ENCODE data around the gene OR2F2.

OR2F2 gene

DNA sequence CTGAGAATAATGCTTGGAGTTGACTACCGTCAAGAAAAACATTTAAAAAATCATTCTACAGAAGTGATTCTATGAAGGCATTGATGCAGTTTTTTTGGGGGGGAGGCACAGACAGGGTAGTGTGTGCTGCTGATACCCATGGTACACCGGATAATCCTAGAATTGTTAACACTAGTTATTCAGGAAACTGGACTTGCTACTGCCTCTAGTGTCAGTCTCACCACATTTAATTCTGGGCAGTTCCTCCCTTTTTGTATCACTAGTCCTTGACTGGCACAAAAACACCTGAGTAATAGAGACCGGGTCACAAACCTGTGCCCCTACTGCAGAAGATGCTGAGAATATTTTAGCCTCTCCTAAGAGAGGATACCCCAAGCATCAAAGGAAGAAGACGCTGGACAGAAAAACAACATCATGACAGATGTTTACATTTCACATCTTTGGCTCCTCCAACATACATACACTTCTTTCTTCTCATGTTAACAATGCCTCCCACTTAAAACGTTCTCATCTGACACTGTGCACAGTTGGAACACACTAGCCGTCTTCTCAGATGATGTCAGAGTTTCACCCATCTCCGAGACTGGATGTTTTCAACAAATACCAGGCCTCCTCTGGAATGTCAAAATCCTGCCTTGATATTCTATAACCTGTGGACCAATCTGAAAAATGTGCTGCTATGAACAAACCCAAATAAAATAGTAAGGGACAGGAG, 19.9 kb upstream of the OR2F2 start:
- H2BK120ac ChIP-seq (ENCODE audit: low read depth, low read length): no peak overlapping the region
- no peak overlapping the region for H3K18ac ChIP-seq (ENCODE audit: low read length)
- WGBS, 2 donors (ENCODE audit: extremely low coverage in 2 of 2, insufficient read length in 2 of 2, insufficient replicate concordance in 1 of 2): no CpG with 5 or more reads among the region's 7 CpGs
- no peak overlapping the region for H3K9ac ChIP-seq (ENCODE audit: low read depth, low read length, poor library complexity)
- H3K79me1 ChIP-seq (ENCODE audit: low read depth, low read length): no peaks in the 10 kb centered on the region
- H2BK15ac ChIP-seq (ENCODE audit: low read length): no peak overlapping the region
- no peaks in the 10 kb centered on the region for H3K4me1 ChIP-seq (ENCODE audit: control insufficient read depth in 2 of 2, insufficient read depth in 1 of 2, low read depth in 1 of 2, low read length in 2 of 2)
- DNase-seq (ENCODE audit: low spot score): no peak
- no peak overlapping the region for H3K14ac ChIP-seq (ENCODE audit: low read length)
- no peaks in the 10 kb centered on the region for H3K9me3 ChIP-seq (replicated peaks in 1 of 2; ENCODE audit: control insufficient read depth in 2 of 2, insufficient read depth in 1 of 2, low read depth in 1 of 2, low read length in 2 of 2)
- no peak overlapping the region for H3K4me2 ChIP-seq (ENCODE audit: insufficient read depth, low read length, poor library complexity, severe bottlenecking)
- H3K27me3 ChIP-seq (ENCODE audit: control insufficient read depth in 3 of 3, insufficient read depth in 3 of 3, low read depth in 1 of 3, low read length in 3 of 3): peaks cover 0 to 8% (median 0%) of the 10 kb centered on the region in 3 experiments
- no peak overlapping the region for H4K8ac ChIP-seq (ENCODE audit: low read depth, low read length)
- H3K4ac ChIP-seq (ENCODE audit: low read length): no peak overlapping the region
- H2AFZ ChIP-seq (ENCODE audit: low read length): no peak overlapping the region
- H4K91ac ChIP-seq (ENCODE audit: low read depth, low read length, poor library complexity): no peak overlapping the region
- no peaks in the 10 kb centered on the region for H3K36me3 ChIP-seq (replicated peaks in 1 of 2; ENCODE audit: control insufficient read depth in 2 of 2, insufficient read depth in 2 of 2, low read length in 2 of 2)
- H3K23ac ChIP-seq (ENCODE audit: low read depth, low read length, poor library complexity): no peak overlapping the region
- H2BK12ac ChIP-seq (ENCODE audit: low read length): no peak overlapping the region
- no peak overlapping the region for H3K4me3 ChIP-seq (ENCODE audit: low read length in 2 of 2)
- no peak overlapping the region for H2AK5ac ChIP-seq (ENCODE audit: low read depth, low read length)
- no peak overlapping the region for H3K27ac ChIP-seq (replicated peaks; ENCODE audit: low read length)
- no peak overlapping the region for H2BK5ac ChIP-seq (ENCODE audit: low read length)

GRCh38 chr7:143924851-143925250, 10.2 kb upstream of the OR2F2 start:
- H2AK5ac ChIP-seq (ENCODE audit: low read depth, low read length): no peak overlapping the region
- no peaks in the 10 kb centered on the region for H3K27me3 ChIP-seq (ENCODE audit: control insufficient read depth in 3 of 3, insufficient read depth in 3 of 3, low read depth in 1 of 3, low read length in 3 of 3)
- no peak overlapping the region for H4K8ac ChIP-seq (ENCODE audit: low read depth, low read length)

DNA sequence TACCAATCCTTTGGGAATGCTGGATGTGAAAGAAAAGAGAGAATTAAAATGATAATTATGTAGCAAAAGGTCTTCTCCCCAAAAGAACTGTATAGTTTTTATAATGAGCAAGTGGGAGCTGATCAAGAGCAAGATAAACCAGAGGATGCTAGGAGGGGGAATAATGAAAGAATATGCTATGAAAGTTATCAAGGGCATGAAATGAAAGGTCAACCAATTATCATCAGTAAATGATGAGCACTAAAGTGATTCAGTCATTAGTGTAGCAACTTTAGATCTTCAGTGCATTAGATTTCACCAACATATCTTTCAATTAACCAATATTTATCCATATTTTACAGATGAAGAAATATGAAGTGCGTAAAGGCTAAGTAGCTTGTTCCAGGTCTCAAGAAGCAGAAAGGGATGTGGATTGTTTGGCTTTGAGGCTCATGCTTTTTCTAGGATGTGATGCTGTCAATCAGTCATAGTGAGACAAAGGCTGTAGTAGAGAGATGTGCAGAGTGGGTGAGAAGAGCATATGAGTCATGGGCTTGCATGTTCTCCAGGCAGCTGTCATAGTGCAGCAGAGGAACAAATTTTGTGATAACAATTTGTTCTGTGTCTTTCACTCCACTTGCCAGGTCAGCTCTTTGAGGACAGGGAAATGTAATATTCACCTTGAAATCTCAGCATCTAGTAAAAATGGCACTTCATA, 5.7 kb upstream of the OR2F2 start:
- Histone ChIP-seq H2AFZ (ENCODE audit: low read length) (no peak overlapping the region), H3K4me3 (ENCODE audit: low read length in 2 of 2) (no peak overlapping the region), H3K27me3 (ENCODE audit: control insufficient read depth in 3 of 3, insufficient read depth in 3 of 3, low read depth in 1 of 3, low read length in 3 of 3) (no peaks in the 10 kb centered on the region), H2BK15ac (ENCODE audit: low read length) (no peak overlapping the region), H3K4ac (ENCODE audit: low read length) (no peak overlapping the region), H3K9me3 (replicated peaks in 1 of 2; ENCODE audit: control insufficient read depth in 2 of 2, insufficient read depth in 1 of 2, low read depth in 1 of 2, low read length in 2 of 2) (no peaks in the 10 kb centered on the region), H4K91ac (ENCODE audit: low read depth, low read length, poor library complexity) (no peak overlapping the region), H2BK5ac (ENCODE audit: low read length) (no peak overlapping the region), H3K9ac (ENCODE audit: low read depth, low read length, poor library complexity) (no peak overlapping the region), H3K23ac (ENCODE audit: low read depth, low read length, poor library complexity) (no peak overlapping the region), H2BK120ac (ENCODE audit: low read depth, low read length) (no peak overlapping the region), H3K79me1 (ENCODE audit: low read depth, low read length) (no peaks in the 10 kb centered on the region), H3K4me2 (ENCODE audit: insufficient read depth, low read length, poor library complexity, severe bottlenecking) (no peak overlapping the region), H3K36me3 (replicated peaks in 1 of 2; ENCODE audit: control insufficient read depth in 2 of 2, insufficient read depth in 2 of 2, low read length in 2 of 2) (no peaks in the 10 kb centered on the region), H3K27ac (replicated peaks; ENCODE audit: low read length) (no peak overlapping the region), H4K8ac (ENCODE audit: low read depth, low read length) (no peak overlapping the region), H3K14ac (ENCODE audit: low read length) (no peak overlapping the region), H3K18ac (ENCODE audit: low read length) (no peak overlapping the region), H3K4me1 (ENCODE audit: control insufficient read depth in 2 of 2, insufficient read depth in 1 of 2, low read depth in 1 of 2, low read length in 2 of 2) (no peaks in the 10 kb centered on the region), H2AK5ac (ENCODE audit: low read depth, low read length) (no peak overlapping the region), H2BK12ac (ENCODE audit: low read length) (no peak overlapping the region)
- no CpG with 5 or more reads among the region's 1 CpG for WGBS, 2 donors (ENCODE audit: extremely low coverage in 2 of 2, insufficient read length in 2 of 2, insufficient replicate concordance in 1 of 2)
- no peak for DNase-seq (ENCODE audit: low spot score)

More at GRCh38 chr7:143924851-143925250, 10.2 kb upstream of the OR2F2 start:
- Histone ChIP-seq H2AFZ (ENCODE audit: low read length) (no peak overlapping the region), H3K4me1 (ENCODE audit: control insufficient read depth in 2 of 2, insufficient read depth in 1 of 2, low read depth in 1 of 2, low read length in 2 of 2) (no peaks in the 10 kb centered on the region), H3K36me3 (replicated peaks in 1 of 2; ENCODE audit: control insufficient read depth in 2 of 2, insufficient read depth in 2 of 2, low read length in 2 of 2) (no peaks in the 10 kb centered on the region), H3K4me3 (ENCODE audit: low read length in 2 of 2) (no peak overlapping the region), H3K27ac (replicated peaks; ENCODE audit: low read length) (no peak overlapping the region), H3K9ac (ENCODE audit: low read depth, low read length, poor library complexity) (no peak overlapping the region), H2BK12ac (ENCODE audit: low read length) (no peak overlapping the region), H2BK15ac (ENCODE audit: low read length) (no peak overlapping the region), H3K79me1 (ENCODE audit: low read depth, low read length) (no peaks in the 10 kb centered on the region), H3K18ac (ENCODE audit: low read length) (no peak overlapping the region), H3K9me3 (replicated peaks in 1 of 2; ENCODE audit: control insufficient read depth in 2 of 2, insufficient read depth in 1 of 2, low read depth in 1 of 2, low read length in 2 of 2) (no peaks in the 10 kb centered on the region), H4K91ac (ENCODE audit: low read depth, low read length, poor library complexity) (no peak overlapping the region), H3K4ac (ENCODE audit: low read length) (no peak overlapping the region), H2BK5ac (ENCODE audit: low read length) (no peak overlapping the region), H3K14ac (ENCODE audit: low read length) (no peak overlapping the region), H3K23ac (ENCODE audit: low read depth, low read length, poor library complexity) (no peak overlapping the region), H2BK120ac (ENCODE audit: low read depth, low read length) (no peak overlapping the region), H3K4me2 (ENCODE audit: insufficient read depth, low read length, poor library complexity, severe bottlenecking) (no peak overlapping the region)
- no CpG with 5 or more reads among the region's 1 CpG for WGBS, 2 donors (ENCODE audit: extremely low coverage in 2 of 2, insufficient read length in 2 of 2, insufficient replicate concordance in 1 of 2)
- DNase-seq (ENCODE audit: low spot score): no peak

DNA sequence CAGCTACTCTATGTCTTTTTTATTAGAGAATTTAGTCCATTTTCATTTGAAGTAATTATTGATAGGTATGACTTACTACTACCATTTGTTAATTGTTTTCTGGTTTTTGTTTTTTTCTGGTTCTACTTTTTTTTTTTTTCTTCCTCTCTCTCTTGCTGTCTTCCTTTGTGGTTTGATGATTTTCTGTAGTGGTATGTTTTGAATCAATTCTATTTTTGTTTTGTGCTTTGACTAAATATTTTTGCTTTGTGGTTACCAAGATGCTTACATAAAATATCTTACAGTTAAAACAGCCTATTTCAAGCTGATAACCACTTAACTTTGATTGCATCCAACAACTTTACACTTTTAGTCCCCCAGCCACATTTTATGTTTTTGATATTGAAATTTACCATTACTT, 3.3 kb upstream of the OR2F2 start:
- Histone ChIP-seq H2BK5ac (ENCODE audit: low read length) (no peak overlapping the region), H3K4ac (ENCODE audit: low read length) (no peak overlapping the region), H3K79me1 (ENCODE audit: low read depth, low read length) (no peaks in the 10 kb centered on the region), H2AK5ac (ENCODE audit: low read depth, low read length) (no peak overlapping the region), H3K4me1 (ENCODE audit: control insufficient read depth in 2 of 2, insufficient read depth in 1 of 2, low read depth in 1 of 2, low read length in 2 of 2) (no peaks in the 10 kb centered on the region), H3K23ac (ENCODE audit: low read depth, low read length, poor library complexity) (no peak overlapping the region), H3K9me3 (replicated peaks in 1 of 2; ENCODE audit: control insufficient read depth in 2 of 2, insufficient read depth in 1 of 2, low read depth in 1 of 2, low read length in 2 of 2) (no peaks in the 10 kb centered on the region), H3K14ac (ENCODE audit: low read length) (no peak overlapping the region), H3K27me3 (ENCODE audit: control insufficient read depth in 3 of 3, insufficient read depth in 3 of 3, low read depth in 1 of 3, low read length in 3 of 3) (no peaks in the 10 kb centered on the region), H3K36me3 (replicated peaks in 1 of 2; ENCODE audit: control insufficient read depth in 2 of 2, insufficient read depth in 2 of 2, low read length in 2 of 2) (no peaks in the 10 kb centered on the region), H3K27ac (replicated peaks; ENCODE audit: low read length) (no peak overlapping the region), H2BK120ac (ENCODE audit: low read depth, low read length) (no peak overlapping the region), H3K9ac (ENCODE audit: low read depth, low read length, poor library complexity) (no peak overlapping the region), H3K4me2 (ENCODE audit: insufficient read depth, low read length, poor library complexity, severe bottlenecking) (no peak overlapping the region), H2BK15ac (ENCODE audit: low read length) (no peak overlapping the region), H3K18ac (ENCODE audit: low read length) (no peak overlapping the region), H2AFZ (ENCODE audit: low read length) (no peak overlapping the region), H4K91ac (ENCODE audit: low read depth, low read length, poor library complexity) (no peak overlapping the region), H2BK12ac (ENCODE audit: low read length) (no peak overlapping the region), H3K4me3 (ENCODE audit: low read length in 2 of 2) (no peak overlapping the region), H4K8ac (ENCODE audit: low read depth, low read length) (no peak overlapping the region)
- no peak for DNase-seq (ENCODE audit: low spot score)
